HG03196 (cell line): ENCODE measurements around the gene NIPSNAP3A.

ENCODE experiments used
- ATAC-seq: cut with Tn5 transposase; IDR thresholded peaks from one replicate; pipeline ENCODE4 v1.9.1; 2021; ENCODE audit not compliant: unreplicated experiment

NIPSNAP3A gene

GRCh38 chr9:104802906-104803305 lies 55.4 kb downstream of the NIPSNAP3A start:
- ATAC-seq: no peak

DNA sequence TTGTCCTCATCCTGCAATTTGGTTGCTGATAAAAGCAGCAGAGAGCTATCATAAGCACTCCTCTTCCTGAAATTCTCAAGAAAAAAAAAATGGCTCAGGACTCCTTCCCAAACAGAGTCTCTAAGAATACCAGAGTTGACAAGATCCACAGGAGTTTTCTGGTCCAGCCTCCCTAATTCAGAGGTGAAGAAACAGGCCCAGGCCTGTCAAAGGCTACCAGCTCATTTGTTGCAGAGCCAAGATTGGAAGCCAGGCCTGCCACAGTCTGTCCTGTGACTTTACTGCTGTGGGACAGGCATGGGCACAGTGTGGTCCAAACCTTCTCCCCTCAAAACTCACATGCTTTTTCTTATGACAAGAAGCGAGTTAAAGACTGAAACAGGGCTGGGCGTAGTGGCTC lies 58.0 kb downstream of the NIPSNAP3A start:
- ATAC-seq: no peak

GRCh38 chr9:104808035-104808614 lies 60.6 kb downstream of the NIPSNAP3A start:
- ATAC-seq: no peak
